HUDEP-2 (cell line): ENCODE measurements around the gene E2F3.
"Not testable (repeated sequence)": the region's sequence is repeated elsewhere in the genome, so short reads cannot be mapped to it uniquely, and the experiment has no call there.

Experiments used
- DNase-seq, 76 experiments: peaks; one replicate each; lab custom pipeline; 2025; ENCODE audit not compliant: unreplicated experiment in 76 of 76; lab: John Stamatoyannopoulos, UW

E2F3 gene

GRCh38 chr6:20492099-20492498 lies 90.4 kb downstream of the E2F3 start:
- DNase-seq: no peak

- DNase-seq: no peak
Measured at GRCh38 chr6:20497216-20498040, 95.7 kb downstream of the E2F3 start.

- DNase-seq: no peak
Measured at GRCh38 chr6:20498041-20498385, 96.3 kb downstream of the E2F3 start.

GRCh38 chr6:20509212-20509611 lies 107.5 kb downstream of the E2F3 start:
- DNase-seq: no peak

- peak in 2 of 76 experiments; percentile 8 to 11 for DNase-seq
Measured at GRCh38 chr6:20511852-20512251, 110.2 kb downstream of the E2F3 start.

- DNase-seq: not testable (repeated sequence)
Measured at GRCh38 chr6:20525208-20525607, 123.5 kb downstream of the E2F3 start.

- peak in 32 of 76 experiments; percentile 6 to 71 (median 49) for DNase-seq
Measured at GRCh38 chr6:20529086-20529448, 127.4 kb downstream of the E2F3 start.

- no peak for DNase-seq
Measured at GRCh38 chr6:20532881-20533280, 131.2 kb downstream of the E2F3 start.

GRCh38 chr6:20533746-20534294 lies 132.1 kb downstream of the E2F3 start:
- peak in 2 of 76 experiments; percentile 18 to 26 for DNase-seq

GRCh38 chr6:20534295-20535262 lies 132.9 kb downstream of the E2F3 start, which contains the start of gene CDKAL1:
Gene CDKAL1 (plus strand): TSS chr6:20534457. CDS start chr6:20546351, 11,894 bp downstream.
- peak in 74 of 76 experiments; percentile 43 to 93 (median 84) for DNase-seq

- peak in 1 of 76 experiments; percentile 6 for DNase-seq
Measured at GRCh38 chr6:20538131-20538662, 136.5 kb downstream of the E2F3 start.

- DNase-seq: peak in 26 of 76 experiments; percentile 2 to 63 (median 21)
Measured at GRCh38 chr6:20538907-20539306, 137.2 kb downstream of the E2F3 start.

- no peak for DNase-seq
Measured at GRCh38 chr6:20539387-20539786, 137.7 kb downstream of the E2F3 start.

- DNase-seq: no peak
Measured at GRCh38 chr6:20540683-20541082, 139.0 kb downstream of the E2F3 start.

- DNase-seq: no peak
Measured at GRCh38 chr6:20541382-20541781, 139.7 kb downstream of the E2F3 start.

- DNase-seq: no peak
Measured at GRCh38 chr6:20542927-20543602, 141.4 kb downstream of the E2F3 start.
